HG02840 (cell line): ENCODE data around the gene CDKAL1.
A peak's percentile ranks its signal among the peaks of the same experiment; 100 is the strongest.
"Not testable (repeated sequence)": the region's sequence is repeated elsewhere in the genome, so short reads cannot be mapped to it uniquely, and the experiment has no call there.

Experiments
- ATAC-seq: cut with Tn5 transposase; IDR thresholded peaks from one replicate; pipeline ENCODE4 v1.9.1; 2021; ENCODE audit warnings: mild to moderate bottlenecking, moderate library complexity, moderate number of reproducible peaks; ENCODE audit not compliant: unreplicated experiment, low FRiP score

CDKAL1 gene

DNA sequence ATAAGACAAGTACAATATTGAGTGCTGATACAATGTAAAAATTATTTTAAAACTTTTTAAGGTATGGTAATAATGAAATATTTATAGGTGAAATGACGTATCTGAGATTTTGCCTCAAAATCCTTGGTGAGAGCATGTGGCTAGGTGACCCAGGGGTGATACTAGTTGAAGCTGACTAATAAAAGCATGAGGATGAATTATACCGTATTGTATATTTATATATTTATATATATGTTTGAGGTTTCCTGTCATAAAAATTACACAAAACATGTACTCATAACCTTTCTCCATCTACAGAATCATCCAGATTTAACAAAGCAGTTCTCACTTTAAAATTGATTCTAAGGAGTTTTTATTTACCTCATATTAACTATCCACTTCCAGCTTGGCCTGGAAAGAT is 358.1 kb downstream of the CDKAL1 start:
- ATAC-seq: no peak

GRCh38 chr6:20893412-20893811 is 359.2 kb downstream of the CDKAL1 start:
- ATAC-seq: no peak

- ATAC-seq: peak; percentile 98
These were observed 366.3 kb downstream of the CDKAL1 start for GRCh38 chr6:20900389-20901160.

DNA sequence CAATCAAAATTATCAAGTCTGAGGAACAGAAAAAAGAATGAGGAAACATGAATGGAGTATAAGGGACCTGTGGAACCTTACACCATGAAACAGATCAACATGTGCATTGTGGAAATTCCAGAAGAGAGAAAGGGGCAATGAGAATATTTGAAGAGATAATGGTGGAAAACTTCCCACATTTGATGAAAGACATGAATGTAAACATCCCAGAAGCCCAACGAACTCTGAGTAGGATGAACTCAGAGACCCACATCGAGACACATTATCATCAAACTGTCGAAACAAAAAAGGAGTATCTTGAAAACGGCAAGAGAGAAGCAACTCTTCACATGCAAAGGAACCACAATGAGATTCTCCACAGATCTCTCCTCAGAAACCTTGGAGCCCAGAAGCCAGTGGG is 371.1 kb downstream of the CDKAL1 start:
- ATAC-seq: no peak

GRCh38 chr6:20906945-20907344 is 372.7 kb downstream of the CDKAL1 start:
- no peak for ATAC-seq

- ATAC-seq: no peak
These were observed 373.3 kb downstream of the CDKAL1 start for GRCh38 chr6:20907486-20908071.

GRCh38 chr6:20909621-20910020 is 375.4 kb downstream of the CDKAL1 start:
- ATAC-seq: no peak

DNA sequence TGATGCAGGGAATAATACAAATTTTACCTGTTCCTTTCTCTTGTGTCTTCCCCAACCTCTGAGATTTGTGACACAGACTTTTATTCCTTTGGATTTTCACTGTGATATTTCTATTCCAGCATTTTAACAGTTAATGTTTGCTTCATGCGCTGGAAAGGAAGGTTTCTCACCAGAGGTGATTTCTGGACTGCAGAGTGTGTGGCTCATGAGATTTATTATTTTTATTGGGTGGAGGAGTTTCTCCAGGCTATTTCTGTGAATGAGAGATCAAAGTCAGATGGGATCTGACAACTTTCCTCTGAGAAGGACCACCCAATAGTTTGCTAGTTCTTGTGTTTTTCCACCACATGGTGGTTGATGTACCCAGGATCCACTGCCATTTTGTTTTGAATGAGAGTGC is 377.5 kb downstream of the CDKAL1 start:
- ATAC-seq: no peak

DNA sequence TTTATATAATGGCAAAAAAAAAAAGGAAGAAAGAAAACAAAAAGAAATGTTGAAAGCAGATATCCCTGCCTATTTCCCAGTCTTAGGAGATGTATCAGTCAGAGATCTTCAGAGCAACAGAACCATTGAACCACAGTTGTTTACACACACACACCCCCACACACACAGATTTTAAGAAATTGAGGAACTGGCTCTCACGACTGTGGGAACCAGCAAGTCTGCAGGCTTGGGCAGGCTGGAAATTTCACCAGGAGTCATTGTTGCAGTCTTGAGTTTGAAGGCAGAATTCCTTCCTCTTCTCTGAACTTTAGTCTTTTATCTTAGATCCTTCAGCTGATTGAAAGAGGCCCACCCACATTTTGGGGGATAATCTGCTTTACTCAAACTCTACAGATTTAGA is 380.9 kb downstream of the CDKAL1 start:
- ATAC-seq: no peak

- no peak for ATAC-seq
These were observed 381.4 kb downstream of the CDKAL1 start for GRCh38 chr6:20915626-20916025.

- ATAC-seq: no peak
These were observed 381.8 kb downstream of the CDKAL1 start for GRCh38 chr6:20916086-20916485.

DNA sequence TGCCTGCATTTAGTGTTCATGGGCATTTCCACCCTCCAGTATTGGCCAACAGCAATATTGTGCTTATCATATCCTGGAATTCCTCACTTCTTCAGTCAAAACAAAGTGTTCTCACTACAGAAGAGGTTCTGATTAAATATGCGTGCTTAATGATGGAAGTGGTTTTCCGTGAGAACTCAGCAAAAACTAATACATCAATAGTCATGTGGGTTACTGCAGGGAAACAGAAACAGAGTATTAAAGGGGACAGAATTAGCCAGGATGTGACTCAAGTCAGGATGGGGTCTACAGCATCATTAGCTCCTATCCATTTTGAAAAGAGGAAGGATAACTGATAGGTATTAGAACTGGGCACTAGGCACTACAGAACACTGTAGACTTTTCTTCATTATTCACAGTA is 384.6 kb downstream of the CDKAL1 start:
- ATAC-seq: no peak

- peak; percentile 84 for ATAC-seq
These were observed 385.6 kb downstream of the CDKAL1 start for GRCh38 chr6:20919677-20920385.

DNA sequence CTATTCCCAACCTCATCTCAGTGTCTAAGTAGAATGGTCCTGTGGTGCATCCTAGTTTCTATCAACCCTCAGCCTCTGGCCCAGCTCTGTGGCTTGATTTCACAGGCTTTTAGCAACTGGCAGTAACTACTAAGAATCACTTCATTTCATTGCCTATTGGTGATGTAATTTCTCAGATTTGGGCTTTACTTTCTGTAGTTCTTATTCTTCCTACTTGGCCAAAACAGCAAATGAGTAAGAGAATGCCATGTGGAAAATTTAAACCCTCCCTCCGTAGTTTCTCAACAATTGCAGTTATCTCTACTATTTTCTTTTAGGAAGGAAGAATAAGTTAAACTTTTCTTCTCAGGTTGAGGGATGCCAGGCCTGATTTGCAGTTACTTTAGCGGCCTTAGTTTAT is 387.3 kb downstream of the CDKAL1 start:
- no peak for ATAC-seq

DNA sequence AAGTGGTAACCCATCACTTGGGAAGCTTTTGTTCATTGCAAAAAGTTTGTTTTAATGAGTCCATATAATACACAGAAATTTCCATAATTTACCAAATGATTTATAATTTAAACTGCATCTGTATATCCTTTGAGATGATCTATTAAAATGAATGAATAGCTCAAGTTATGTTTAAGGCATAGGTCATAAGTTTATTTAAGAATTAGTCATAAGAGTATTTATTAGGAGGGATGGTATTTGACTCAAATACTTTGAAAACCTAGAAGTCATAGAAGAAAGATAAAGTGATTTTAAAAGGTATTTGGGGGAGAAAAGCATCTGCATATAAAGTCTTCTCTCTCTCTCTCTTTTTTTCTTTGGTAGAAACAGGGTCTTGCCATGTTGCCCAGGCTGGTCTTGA is 388.5 kb downstream of the CDKAL1 start:
- ATAC-seq: no peak

GRCh38 chr6:20924094-20924493 is 389.8 kb downstream of the CDKAL1 start:
- not testable (repeated sequence) for ATAC-seq

GRCh38 chr6:20924911-20925543 is 390.8 kb downstream of the CDKAL1 start:
- no peak for ATAC-seq

GRCh38 chr6:20927130-20927860 is 393.0 kb downstream of the CDKAL1 start:
- no peak for ATAC-seq

DNA sequence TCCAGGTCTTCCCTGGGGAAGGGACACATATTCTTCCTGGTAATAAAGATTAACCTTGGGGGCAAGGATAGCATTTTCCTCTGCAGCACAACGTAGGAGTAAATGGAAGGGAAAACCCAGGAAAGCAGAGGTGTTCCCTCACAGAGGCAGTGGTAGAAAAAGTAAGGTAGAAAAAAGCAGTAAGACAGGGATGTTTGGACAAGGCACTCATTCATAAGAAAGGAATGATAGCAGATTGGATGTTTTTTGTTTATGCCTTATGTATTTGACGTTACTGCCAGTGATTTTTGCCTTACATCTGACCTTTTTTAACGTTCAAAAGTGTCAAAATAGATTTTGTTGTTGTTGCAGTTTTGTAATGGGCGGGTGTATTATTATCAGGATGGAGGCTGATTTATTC is 395.0 kb downstream of the CDKAL1 start:
- no peak for ATAC-seq

DNA sequence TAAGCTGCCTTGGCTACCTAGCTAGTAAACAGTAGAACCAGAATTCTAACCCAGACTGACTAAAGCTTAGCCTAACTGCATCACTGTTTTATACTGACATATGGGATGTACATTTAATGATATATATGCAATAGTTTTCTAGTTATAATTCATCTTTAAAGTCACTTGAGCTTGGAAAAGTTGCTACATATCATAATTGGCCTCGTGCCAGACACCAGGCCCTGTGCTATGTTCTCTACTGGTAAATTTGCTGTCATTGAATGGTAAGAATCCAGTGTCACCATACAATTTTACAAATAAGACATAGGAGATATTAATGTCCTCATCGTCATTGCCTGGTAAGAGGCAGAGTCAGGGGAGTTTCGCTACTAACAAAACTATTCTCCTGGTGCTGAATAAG is 396.8 kb downstream of the CDKAL1 start:
- ATAC-seq: no peak

GRCh38 chr6:20931772-20932171 is 397.5 kb downstream of the CDKAL1 start:
- ATAC-seq: no peak
